NCI-H146 (cell line): Measurements from ENCODE around the gene LDB2.

Experiments used
- DNase-seq: peaks from one replicate; lab custom pipeline; 2025; lab: John Stamatoyannopoulos, UW

LDB2 gene

DNA sequence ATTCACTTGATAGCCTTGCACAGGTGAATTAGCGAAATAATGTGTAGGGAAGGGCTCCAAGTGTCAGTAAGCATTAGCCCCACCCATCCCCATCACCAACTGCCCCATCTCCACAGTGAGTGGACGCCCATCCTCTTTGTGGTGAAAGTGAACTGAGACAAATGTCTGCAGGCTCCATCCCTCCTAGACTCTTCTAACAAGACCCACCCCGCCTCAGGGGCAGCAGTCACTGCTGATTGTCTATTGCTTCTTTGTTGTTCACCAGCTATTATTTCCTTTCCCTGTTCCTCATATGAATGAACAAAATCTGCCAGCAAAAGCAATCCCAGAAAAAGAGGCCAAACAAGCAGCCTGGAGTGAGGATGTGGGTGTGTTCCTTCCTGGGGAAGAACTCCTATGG, 96.4 kb downstream of the LDB2 start:
- no peak for DNase-seq

DNA sequence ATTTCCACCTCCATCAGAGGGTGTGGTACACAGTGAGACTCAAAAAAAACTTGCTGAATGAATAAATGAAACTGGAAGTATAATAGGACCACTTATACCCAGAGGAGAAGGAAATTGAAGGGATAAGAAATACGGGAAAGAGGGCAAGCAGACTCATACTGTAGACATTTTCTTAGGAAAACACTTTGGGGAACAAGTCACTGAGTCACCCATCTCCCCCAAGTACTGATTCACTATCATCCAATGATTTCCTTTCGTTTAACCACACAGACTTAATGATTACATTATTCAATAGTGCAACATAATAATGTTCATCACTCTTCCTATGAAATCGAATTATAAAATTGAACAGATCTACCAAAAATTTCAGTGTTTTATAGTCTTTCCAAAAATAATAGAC, 97.1 kb downstream of the LDB2 start:
- no peak for DNase-seq

DNA sequence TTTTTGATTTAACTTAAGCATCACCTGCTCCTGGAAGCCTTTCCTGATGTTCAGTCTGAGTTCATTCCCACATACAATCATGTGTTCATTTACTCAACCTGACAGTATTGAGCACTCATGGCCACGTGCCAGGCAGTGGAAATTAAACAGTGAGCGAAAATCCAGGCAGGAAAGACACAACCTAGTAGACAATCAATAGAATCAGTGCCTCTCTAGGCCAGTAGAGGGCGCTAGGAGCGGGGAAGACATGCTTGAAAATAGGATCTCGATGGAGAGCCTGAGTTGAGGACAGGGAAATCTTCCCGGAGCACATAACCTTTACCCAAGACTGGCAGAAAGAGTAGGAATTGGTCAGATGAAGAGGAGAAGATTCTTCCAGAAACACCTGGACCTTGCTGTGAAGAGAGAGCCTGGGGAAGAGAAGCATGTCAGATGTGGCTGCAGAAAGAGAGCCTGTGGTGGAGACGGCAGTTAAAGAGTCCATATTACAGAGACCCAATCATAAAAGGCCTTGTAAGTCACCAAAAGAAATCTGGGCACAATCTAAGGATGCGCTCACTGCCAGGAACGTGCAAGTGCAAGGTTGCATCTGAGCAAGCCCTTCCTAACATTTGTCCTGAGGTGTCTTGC, 103.5 kb downstream of the LDB2 start:
- peak; percentile 4 for DNase-seq

DNA sequence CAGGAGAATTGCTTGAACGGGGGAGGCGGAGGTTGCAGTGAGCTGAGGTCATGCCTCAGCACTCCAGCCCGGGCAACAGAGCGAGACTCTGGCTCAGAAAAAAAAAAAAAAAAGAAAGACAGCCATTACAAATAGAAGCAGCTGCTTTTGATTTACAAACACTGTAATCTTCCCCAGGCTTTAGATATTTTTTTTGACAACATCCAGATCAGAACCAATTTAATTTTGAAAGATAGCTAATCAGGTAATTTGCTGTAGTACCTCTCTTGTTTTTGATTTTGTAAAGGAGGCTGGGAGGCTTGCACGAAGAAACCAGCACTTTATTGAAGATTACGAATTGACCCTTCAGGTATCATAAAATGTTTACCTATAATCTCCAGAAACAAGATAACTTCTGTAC, 107.0 kb downstream of the LDB2 start:
- no peak for DNase-seq

GRCh38 chr4:16790508-16790907, 107.9 kb downstream of the LDB2 start:
- no peak for DNase-seq

- DNase-seq: no peak
Measured at GRCh38 chr4:16788868-16789267, 109.6 kb downstream of the LDB2 start.

GRCh38 chr4:16785793-16786527, 112.5 kb downstream of the LDB2 start:
- DNase-seq: no peak

DNA sequence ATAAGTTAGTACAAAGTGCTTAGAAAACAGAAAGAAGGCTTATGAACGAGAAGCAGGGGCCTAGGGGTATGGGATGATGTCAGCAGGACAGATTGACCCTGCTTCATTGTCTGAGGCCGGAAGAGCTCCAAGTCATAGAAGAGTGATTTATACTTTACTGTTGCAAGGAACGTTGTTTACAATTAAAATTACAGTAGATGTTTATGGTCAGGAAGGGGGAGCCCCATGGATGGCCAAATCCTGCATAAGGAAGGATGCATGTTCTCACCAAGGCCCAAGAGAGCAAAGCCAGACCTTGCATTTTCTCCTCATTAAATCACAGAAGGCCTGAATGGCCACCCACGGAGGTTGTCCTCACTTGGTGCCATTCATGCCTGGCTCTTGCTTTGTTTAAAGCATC, 115.3 kb downstream of the LDB2 start:
- no peak for DNase-seq

GRCh38 chr4:16779028-16779675, 119.3 kb downstream of the LDB2 start:
- DNase-seq: no peak

GRCh38 chr4:16777726-16778125, 120.7 kb downstream of the LDB2 start:
- DNase-seq: no peak

DNA sequence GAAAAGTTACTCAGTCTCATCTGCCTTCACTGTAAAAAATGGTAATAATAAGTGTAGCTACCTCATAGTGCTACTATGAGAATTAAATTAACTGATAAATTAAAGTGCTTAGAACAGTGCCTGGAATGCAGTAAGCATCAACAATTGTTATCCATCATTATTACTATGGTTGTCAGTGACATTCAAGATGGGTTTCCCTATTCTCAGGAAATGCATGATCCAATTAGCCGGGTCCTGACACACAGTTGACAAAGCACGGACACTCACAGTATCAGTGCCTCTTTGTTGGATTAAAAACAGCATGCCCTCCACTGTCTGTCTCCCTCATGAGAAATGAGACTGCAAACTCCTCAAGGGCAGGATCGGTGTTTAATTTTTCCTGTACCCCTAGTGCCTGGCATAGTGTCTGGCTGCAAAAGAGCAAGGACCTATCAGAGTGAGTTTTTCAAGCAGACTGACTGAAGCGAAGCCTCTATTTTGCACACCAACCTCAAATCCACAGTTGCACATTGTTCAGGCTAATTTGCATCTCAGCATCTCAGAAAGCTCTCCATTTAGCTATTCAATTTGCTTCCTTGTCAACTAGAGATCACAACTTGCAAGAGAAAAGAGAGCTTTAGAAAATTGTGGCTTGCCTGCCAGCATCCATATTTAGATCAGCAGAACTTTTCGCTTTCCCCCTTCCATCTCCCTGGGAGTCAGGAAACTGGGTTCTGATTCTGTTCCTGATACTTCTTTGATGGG, 122.9 kb downstream of the LDB2 start:
- DNase-seq: no peak

- DNase-seq: no peak
Measured at GRCh38 chr4:16772366-16772850, 126.0 kb downstream of the LDB2 start.

DNA sequence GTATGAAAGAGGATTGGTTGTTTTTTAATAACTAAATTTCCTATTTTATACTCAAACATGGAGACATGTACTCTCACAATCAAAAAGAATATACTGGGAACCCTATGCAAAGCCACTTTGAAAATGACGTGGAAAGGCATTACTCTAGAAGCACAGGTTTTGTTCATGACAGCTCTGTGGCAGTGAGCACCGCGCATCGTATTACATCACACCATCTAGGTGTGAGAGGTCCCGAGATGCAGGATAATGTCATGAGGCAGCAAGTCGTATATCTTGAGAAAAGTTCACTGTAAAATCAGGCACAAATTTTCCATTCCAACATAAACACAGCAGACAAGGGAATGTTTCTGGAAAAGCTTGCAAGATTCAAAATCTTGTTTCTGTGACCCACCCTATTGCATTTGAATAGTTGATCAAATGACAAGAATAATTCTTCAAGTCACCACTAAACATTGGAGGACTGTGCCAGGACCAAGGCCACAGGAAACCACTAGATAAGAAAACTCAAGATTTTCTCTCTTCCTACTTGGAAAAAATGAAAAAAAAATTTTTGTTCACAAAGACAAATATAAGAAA, 127.6 kb downstream of the LDB2 start:
- no peak for DNase-seq

DNA sequence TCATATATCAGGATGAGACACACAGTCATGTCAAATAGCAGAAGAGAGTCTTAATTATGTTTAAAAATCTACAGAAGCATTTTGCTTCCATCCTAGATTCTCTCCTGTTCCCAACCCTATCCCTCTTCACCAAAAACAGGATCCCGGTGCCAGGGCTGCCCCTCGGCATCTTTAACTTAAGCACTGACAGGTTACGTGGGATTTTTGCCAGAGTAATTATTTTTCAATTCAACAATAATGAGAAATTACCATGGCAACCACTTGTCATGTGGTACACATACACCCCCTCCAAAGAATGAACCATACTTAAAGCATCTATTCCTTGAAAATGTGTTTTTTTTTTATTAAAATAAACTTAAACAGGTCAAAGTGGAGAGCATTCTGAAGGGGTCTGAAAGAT, 130.6 kb downstream of the LDB2 start:
- DNase-seq: no peak

DNA sequence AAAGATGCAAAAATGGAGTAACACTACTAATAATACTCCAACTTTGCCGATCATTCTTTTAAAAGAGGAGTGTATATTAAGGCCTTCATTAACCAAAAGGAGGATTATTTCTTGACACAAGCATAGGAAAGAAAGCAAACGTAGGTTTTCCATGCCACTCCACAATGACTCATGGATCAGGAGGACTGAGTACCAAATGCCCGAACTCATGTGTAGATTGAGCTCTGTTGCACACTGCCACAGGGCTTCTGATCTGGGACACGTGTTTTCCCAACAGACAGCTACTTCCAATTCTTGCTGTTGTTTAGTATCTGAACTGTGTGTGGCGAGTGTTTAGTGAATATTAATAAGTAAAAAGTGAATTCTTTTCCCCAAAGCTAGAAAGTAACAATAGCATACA, 131.2 kb downstream of the LDB2 start:
- DNase-seq: no peak

DNA sequence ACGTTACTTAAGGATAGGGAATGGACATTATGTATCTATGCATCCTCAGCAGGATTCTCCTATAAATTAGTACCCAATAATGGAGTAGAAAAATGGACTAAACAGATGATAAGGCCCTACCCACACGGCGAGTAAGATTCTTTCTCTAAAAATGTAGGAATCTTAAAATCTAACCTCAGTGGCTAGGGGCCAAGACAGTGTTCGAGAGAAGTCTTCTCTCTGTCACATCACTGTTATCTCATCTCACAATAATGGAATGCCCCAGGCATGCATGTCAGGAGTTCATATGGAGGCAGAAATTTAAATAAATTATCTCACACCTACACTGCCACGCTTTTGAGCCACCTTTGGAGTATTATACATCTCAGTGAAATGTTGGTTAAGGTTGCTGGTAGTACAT, 132.9 kb downstream of the LDB2 start:
- no peak for DNase-seq

- no peak for DNase-seq
Measured at GRCh38 chr4:16764622-16765021, 133.8 kb downstream of the LDB2 start.

- DNase-seq: no peak
Measured at GRCh38 chr4:16760617-16761363, 137.7 kb downstream of the LDB2 start.

GRCh38 chr4:16759931-16760582, 138.4 kb downstream of the LDB2 start:
- no peak for DNase-seq

DNA sequence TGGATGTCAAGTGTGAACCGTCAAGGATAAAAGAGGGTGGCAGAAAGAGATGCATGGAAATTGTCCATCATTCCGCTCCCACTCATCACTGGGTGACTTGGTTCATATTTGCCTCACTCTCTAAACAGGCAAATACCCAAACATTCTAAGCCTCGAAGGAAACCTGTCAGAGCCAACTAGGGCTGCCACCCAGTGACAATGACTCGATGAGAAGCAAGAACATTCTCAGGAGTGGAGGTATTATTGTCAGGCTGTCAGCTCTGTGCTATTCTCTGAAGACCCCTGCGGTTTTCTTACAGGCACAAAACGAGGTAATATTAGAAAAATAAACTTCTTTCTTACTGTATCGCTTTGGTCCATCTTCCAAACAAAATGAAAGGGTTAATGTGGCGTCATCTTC, 139.6 kb downstream of the LDB2 start:
- no peak for DNase-seq

DNA sequence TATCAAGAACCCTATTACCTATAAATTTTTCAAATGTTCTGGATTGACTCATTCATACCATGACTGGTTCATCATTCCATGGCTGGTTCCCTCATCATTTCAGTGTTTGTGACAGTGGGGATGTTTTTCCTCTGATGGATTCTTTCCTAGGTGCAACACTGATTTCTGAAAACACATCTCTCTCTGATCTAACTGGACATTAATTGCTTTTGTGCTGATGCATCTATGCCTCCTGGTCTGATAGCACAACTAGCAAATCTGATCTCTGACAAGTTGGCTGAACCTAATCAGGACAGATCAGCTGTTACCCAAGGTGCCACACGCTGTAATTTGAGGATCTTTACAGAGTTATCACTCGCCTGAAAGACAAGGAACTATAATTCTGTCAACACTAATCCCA, 140.2 kb downstream of the LDB2 start:
- DNase-seq: no peak
